Panc1 (cell line): ENCODE data around the gene NCLN. TPM values are rescaled to one million over a fixed set of nuclear protein-coding genes. Genes with fewer than 3 reads are reported as not detected.

Experiments
- ATAC-seq: fragments of 200-7000 bp; cut with Tn5 transposase; 2 replicates; pipeline ENCODE4 v1.9.1; 2020; ENCODE audit warnings: mild to moderate bottlenecking, moderate library complexity
- BruUV-seq: library from RNA; stranded (reverse); fragments of 400-500 nt; replicated peaks from 2 replicates; lab custom pipeline; 2021; lab: Mats Ljungman, UMichigan
- CTCF ChIA-PET: fragments of 300-600 bp; sonication (Branson Sonifier 250); formaldehyde crosslinking; loops from one replicate; lab custom pipeline; 2022; ENCODE audit warnings: antibody characterized with exemption; lab: Charles Lee
- POLR2A ChIA-PET: fragments of 300-600 bp; sonication (Branson Sonifier 250); formaldehyde crosslinking; loops from one replicate; lab custom pipeline; 2022; ENCODE audit warnings: antibody characterized with exemption; lab: Charles Lee
- DNase-seq: peaks from one replicate; pipeline ENCODE4 v3.0.0-alpha.2; 2010; ENCODE audit warnings: low read depth, low spot score
- H3K27ac ChIP-seq: 2 replicates; pipeline ENCODE4 v1.5.1; 2011; ENCODE audit warnings: mild to moderate bottlenecking, low read length, inconsistent platforms
- H3K27me3 ChIP-seq: fragments of 200-500 bp; sonication (Bioruptor generic); 2 replicates; pipeline ENCODE4 v1.6.0; 2014; ENCODE audit warnings: low read length, inconsistent platforms; ENCODE audit not compliant: control insufficient read depth, insufficient read depth
- H3K36me3 ChIP-seq: fragments of 200-500 bp; sonication (Bioruptor generic); 2 replicates; pipeline ENCODE4 v1.5.1; 2014; ENCODE audit warnings: inconsistent platforms, mild to moderate bottlenecking, low read length, moderate library complexity; ENCODE audit not compliant: control insufficient read depth, insufficient read depth
- H3K4me1 ChIP-seq: 2 replicates; pipeline ENCODE4 v1.5.1; 2011; ENCODE audit warnings: inconsistent platforms, mild to moderate bottlenecking, low read length, moderate library complexity; ENCODE audit not compliant: control insufficient read depth, insufficient read depth
- H3K4me3 ChIP-seq, 2 experiments: 2 replicates each; pipeline ENCODE4 v1.5.1; 2011 to 2012; ENCODE audit warnings: low read depth in 2 of 2, low read length in 2 of 2, mild to moderate bottlenecking in 2 of 2, inconsistent platforms in 1 of 2, moderate library complexity in 1 of 2
- H3K9me3 ChIP-seq: fragments of 200-500 bp; sonication (Bioruptor generic); 2 replicates; pipeline ENCODE4 v1.5.1; 2014; ENCODE audit warnings: low read depth, mild to moderate bottlenecking, inconsistent platforms, low read length, moderate library complexity; ENCODE audit not compliant: control insufficient read depth, insufficient read depth
- POLR2AphosphoS5 ChIP-seq: IDR thresholded peaks from 2 replicates; pipeline ENCODE4 v1.6.1; 2012; ENCODE audit warnings: mild to moderate bottlenecking, low read depth, low read length, moderate library complexity
- REST ChIP-seq, 2 experiments: IDR thresholded peaks; 2 replicates each; pipeline ENCODE4 v1.6.1; 2011 to 2012; ENCODE audit warnings: low read depth in 2 of 2, control low read depth in 1 of 2, low read length in 1 of 2, mild to moderate bottlenecking in 1 of 2, moderate library complexity in 1 of 2; ENCODE audit not compliant: insufficient read depth in 1 of 2
- SIN3A ChIP-seq: IDR thresholded peaks from 2 replicates; pipeline ENCODE4 v1.6.1; 2012; ENCODE audit warnings: low read depth, mild to moderate bottlenecking, low read length, moderate library complexity, borderline replicate concordance; ENCODE audit not compliant: insufficient read depth
- TCF7L2 ChIP-seq: IDR thresholded peaks from 2 replicates; pipeline ENCODE4 v1.6.1; 2011; ENCODE audit warnings: mild to moderate bottlenecking, low read depth, low read length, inconsistent platforms
- in situ Hi-C: cut with HindIII; loops from 2 replicates; pipeline ENCODE4 v1.10.0; 2016; ENCODE audit warnings: low sequenced_read_pairs, low pct_unique_long_range_greater_than_20kb
- intact Hi-C: fragments of 100-400 bp; cut with micrococcal nuclease; formaldehyde crosslinking; loops from one replicate; pipeline ENCODE4 v1.10.0; 2022; ENCODE audit not compliant: unreplicated experiment
- total RNA-seq: library from RNA; stranded (reverse); gene quantifications from one replicate; pipeline ENCODE4 v1.2.1, GENCODE V29; 2021; ENCODE audit not compliant: unreplicated experiment
- TF ChIP-seq, protein P1 (sequence below): fragments of 450-650 bp; IDR thresholded peaks from 2 replicates; pipeline ENCODE4 v1.5.1; 2017; ENCODE audit warnings: mild to moderate bottlenecking

The NCLN gene
- total RNA-seq, 1 experiment from 2014 or later = 132 TPM

- intact Hi-C loops (no loop called here), in situ Hi-C loops (no loop called here)
- ChIA-PET CTCF (no interaction called here), POLR2A (no interaction called here)
- ATAC-seq (no peak), DNase-seq (no peak)
- Histone ChIP-seq H3K27ac (peak overlapping the region; percentile 79), H3K36me3 (no peaks in the 10 kb centered on the region; the same call in 1 of the 2 replicates), H3K27me3 (no peaks in the 10 kb centered on the region), H3K4me3 (peak overlapping the region; percentile 78 to 79), H3K4me1 (no peaks in the 10 kb centered on the region), H3K9me3 (no peaks in the 10 kb centered on the region)
- TF ChIP-seq REST (IDR thresholded peaks at IDR 0.05; ENCODE audit: insufficient read depth in 1 of 2, low read depth in 2 of 2, low read length in 1 of 2) = no peak
- TSS peak; percentile 53 for BruUV-seq
These were observed 1.3 kb downstream of the NCLN start for GRCh38 chr19:3186891-3187661.

GRCh38 chr19:3187662-3188511 lies 2.2 kb downstream of the NCLN start:
- in situ Hi-C loops = no loop called here
- ATAC-seq = no peak
- no peak overlapping the region for H3K27ac ChIP-seq
- no peaks in the 10 kb centered on the region for H3K4me1 ChIP-seq
- no peaks in the 10 kb centered on the region; the same call in 1 of the 2 replicates for H3K36me3 ChIP-seq
- no peaks in the 10 kb centered on the region for H3K27me3 ChIP-seq
- DNase-seq = no peak
- BruUV-seq = no TSS peak
- CTCF ChIA-PET = no interaction called here
- H3K4me3 ChIP-seq = no peak overlapping the region
- POLR2A ChIA-PET = no interaction called here
- intact Hi-C loops = no loop called here
- H3K9me3 ChIP-seq = no peaks in the 10 kb centered on the region
- TF ChIP-seq, protein P1, sequence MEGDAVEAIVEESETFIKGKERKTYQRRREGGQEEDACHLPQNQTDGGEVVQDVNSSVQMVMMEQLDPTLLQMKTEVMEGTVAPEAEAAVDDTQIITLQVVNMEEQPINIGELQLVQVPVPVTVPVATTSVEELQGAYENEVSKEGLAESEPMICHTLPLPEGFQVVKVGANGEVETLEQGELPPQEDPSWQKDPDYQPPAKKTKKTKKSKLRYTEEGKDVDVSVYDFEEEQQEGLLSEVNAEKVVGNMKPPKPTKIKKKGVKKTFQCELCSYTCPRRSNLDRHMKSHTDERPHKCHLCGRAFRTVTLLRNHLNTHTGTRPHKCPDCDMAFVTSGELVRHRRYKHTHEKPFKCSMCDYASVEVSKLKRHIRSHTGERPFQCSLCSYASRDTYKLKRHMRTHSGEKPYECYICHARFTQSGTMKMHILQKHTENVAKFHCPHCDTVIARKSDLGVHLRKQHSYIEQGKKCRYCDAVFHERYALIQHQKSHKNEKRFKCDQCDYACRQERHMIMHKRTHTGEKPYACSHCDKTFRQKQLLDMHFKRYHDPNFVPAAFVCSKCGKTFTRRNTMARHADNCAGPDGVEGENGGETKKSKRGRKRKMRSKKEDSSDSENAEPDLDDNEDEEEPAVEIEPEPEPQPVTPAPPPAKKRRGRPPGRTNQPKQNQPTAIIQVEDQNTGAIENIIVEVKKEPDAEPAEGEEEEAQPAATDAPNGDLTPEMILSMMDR = no peak
- no peak for TF ChIP-seq TCF7L2
- TF ChIP-seq REST (IDR thresholded peaks at IDR 0.05; ENCODE audit: insufficient read depth in 1 of 2, low read depth in 2 of 2, low read length in 1 of 2) = no peak
- TF ChIP-seq POLR2AphosphoS5 = no peak
- TF ChIP-seq SIN3A = no peak
